ENCODE data around the gene SOX18.

Gene SOX18

GRCh38 chr20:64080013-64080812 lies 30.8 kb upstream of the SOX18 start, which contains the start of gene OPRL1:
Gene OPRL1 (plus strand): TSS chr20:64080082. CDS start chr20:64092721, 12,639 bp downstream.
- no peak for DNase-seq

- DNase-seq, result peak; percentile 59
These were observed 30.0 kb upstream of the SOX18 start, which contains the start of gene RGS19 for GRCh38 chr20:64079273-64080012. Gene RGS19 (minus strand): TSS chr20:64079518. CDS start chr20:64076886, 2,632 bp downstream.

GRCh38 chr20:64078934-64079272 lies 29.5 kb upstream of the SOX18 start:
- no peak for DNase-seq

- no peak for DNase-seq
These were observed 28.6 kb upstream of the SOX18 start for GRCh38 chr20:64077876-64078551.

DNA sequence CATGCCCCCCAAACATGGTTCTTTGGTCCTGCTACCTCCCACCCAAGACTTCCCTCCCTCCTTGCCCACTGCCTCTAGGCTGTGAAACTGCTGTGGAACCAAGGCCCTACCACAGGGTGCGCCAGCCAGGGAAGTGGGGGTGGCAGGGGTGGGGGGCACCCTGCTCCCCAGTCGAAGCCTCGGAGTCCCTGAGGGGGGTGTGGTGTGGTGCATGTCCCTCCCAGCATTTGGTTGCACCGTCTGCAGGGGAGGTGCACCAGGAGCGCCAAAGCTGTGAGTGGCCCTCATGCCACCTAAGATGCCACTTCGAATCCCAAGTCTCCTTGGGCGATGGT lies 28.1 kb upstream of the SOX18 start:
- no peak for DNase-seq

DNA sequence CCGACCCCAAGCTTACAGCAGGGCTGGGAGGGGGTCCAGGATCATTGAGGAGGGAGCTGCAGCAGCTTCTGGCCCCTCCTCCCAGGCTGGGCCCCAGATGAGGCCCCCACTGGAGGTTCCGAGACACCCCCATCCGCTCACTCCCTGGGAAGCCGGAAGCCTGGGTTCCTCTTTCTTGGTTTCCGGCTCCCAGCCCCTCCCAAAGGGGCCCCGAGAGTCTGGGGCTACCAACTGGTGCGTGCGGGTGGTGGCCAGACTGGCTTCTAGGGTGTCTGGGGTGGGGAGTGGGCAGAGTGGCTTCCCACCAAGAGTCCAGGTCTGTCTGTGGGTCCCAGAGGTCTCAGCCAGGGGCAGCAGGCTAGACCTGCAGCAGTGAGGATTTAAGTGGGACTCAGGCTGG lies 27.7 kb upstream of the SOX18 start:
- DNase-seq, result no peak

GRCh38 chr20:64076061-64076997 lies 26.9 kb upstream of the SOX18 start:
- no peak for DNase-seq

- DNase-seq, result no peak
These were observed 26.1 kb upstream of the SOX18 start for GRCh38 chr20:64075556-64075955.

DNA sequence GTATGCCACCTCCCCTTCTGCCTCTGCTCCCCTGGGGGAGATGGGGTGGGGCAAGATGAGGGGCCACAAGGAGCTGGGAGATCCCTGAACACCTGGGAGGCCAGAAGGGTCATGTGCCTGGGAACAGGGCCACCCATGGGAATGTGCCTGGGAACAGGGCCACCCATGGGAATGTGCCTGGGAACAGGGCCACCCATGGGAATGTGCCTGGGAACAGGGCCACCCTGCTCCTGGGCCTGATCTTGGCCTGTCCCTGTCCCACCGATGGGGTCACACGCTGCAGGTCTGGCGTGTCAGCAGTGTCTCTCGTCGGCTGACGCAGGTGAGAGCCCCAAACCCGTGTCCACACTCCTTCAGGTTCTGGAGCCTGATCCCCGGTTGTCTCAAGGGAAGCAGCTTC lies 25.5 kb upstream of the SOX18 start:
- DNase-seq, result no peak

- DNase-seq, result no peak
These were observed 24.8 kb upstream of the SOX18 start for GRCh38 chr20:64074184-64074789.

DNA sequence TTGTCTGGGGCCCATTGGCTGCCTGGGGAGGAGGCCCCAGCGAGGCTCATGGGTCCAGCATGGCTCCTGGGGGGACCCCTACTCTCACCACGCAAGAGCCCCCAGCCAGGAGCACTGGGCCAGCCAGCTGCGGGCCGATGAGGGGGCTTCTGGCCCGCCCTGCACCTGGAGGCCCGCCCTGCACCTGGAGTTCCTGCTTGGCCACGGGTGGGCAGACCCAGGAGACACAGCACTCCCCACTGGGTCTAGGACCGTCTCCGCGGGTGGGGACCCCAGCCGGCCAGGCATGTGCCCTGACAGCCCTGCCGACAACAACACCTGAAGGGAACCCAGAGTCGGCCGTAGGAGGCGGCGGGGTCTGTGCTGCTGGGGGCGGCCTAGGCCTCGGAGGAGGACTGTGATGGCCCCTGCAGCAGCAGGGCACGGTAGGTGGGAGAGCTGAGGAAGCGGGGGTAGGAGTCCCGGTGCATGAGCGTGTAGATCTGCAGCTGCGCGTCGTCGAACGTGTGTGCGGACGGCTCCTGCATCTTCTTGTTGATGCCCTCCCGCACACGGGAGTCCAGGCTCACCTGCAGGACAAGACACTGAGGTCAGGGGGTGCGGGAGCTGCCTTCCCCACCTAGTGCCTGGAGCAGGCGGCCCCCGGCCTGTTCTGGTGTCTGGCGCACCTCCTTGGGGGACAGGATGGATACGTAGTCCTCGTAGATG lies 24.2 kb upstream of the SOX18 start:
- DNase-seq, result no peak

DNA sequence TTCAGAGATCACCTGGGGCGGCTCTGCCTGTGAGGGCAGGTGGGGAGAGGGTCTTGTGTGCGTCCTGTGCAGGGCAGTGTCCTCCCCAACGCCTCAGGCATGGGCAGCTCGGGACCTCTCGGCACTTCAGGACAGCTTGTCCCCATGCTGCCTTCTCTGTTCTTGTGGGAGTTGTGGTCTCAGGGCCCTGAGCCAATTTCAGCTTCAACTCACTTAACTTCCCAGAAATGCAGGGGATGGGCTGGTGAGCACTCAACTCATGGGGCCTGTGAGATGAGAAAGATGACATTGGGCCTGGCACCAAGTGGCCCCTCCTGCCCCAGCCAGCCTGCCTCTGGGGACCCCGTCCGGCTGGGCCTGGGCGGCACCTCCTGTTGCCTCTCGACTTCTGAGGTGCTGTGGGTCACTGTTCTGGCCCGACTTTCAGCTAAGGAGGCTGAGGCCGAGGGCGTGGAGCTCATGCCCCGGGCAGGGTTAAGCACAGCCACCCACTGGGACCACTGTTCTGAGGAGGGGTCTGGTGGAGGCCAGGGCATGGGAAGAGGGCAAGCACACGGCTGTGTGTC lies 23.1 kb upstream of the SOX18 start:
- DNase-seq, result no peak

DNA sequence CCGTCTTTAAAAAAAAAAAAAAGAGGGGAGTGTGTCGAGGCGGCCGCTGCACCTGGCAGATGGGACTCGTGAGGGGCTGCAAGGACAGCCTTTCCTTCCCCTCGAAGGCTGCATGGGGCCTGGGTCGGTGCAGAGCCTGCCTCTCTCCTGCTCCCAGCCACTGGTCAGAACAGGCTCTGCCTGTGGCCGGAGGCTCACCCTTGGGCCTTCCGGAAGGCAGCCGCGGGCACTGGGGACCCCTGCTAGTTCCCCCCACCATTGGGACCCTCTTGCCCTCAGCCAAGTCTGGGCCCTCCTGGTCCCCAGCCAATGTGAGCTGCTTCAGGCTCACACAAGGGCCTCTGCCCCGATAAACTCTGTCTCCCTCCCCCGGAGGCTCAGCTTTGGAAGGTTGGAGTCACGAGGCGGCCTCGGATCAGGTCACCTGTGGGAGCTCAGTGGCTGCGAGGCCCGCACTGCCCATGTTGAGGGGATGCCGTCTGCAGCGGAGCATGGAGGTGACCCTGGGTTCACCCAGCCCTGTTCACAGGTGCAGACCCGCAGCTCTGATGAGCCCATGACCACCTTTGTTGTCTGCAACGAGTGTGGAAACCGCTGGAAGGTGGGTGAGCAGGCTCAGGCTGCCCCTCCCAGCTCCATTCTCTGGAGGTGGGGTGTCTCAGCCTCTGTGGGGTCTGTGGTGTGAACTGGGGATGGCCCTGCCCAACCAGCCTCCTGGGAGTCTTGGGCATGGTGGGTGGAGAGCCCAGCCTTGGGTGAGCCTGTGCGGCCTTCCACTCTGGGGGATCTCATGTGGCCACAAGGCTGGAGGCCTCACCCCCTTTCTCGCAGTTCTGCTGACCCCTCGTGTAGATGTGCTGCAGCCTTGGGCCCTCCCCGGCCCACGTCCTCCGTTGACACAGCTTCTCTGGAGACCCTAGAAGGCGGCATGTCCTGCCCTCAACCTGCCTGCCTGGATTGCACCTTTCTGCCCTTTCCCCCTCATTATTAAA lies 22.2 kb upstream of the SOX18 start:
- no peak for DNase-seq

DNA sequence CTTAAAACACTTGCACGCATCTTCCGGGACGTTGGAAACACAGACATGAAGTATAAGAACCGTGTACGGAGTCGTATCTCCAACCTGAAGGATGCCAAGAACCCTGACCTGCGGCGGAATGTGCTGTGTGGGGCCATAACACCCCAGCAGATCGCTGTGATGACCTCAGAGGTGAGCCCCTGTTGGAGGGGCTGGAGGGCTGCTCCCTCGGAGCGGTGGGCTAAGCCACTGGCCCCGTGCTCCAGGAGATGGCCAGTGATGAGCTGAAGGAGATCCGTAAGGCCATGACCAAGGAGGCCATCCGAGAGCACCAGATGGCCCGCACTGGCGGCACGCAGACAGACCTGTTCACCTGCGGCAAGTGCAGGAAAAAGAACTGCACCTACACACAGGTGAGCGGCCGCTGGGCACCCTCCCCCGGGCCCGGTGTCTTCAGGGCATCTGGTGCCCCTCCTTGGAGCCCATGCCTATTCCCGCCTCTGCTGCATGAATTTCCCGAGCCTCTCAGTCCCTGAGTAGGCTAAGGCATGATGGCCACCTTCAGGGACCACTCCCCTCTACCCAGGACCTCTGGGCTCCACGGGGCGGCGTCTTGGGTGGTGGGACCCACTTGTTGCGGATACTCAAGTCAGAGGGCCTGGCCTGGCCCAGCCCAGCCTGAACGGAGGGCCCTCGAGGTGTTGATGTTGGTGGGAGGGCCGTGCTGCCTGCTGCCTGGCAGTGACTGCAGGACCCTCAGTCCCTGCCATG lies 21.0 kb upstream of the SOX18 start:
- DNase-seq, result no peak

- no peak for DNase-seq
These were observed 20.3 kb upstream of the SOX18 start for GRCh38 chr20:64069614-64070243.

DNA sequence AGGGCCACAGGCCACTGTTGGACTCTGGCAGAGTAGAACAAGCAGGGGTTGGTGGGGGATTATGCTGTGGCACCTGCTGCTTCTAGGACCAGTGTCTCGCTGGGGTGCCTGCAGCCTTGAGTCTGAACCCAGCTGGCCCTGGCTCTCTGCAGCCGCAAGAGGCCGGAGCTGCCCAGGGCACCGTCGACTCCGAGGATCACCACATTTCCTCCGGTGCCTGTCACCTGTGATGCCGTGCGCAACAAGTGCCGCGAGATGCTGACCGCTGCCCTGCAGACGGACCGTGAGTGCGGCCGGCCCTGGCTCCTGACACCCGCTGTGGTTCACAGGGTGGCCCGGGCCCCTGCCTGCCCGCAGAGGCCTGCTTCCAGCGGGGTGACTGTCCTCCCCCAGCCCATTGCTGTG lies 19.8 kb upstream of the SOX18 start:
- no peak for DNase-seq

DNA sequence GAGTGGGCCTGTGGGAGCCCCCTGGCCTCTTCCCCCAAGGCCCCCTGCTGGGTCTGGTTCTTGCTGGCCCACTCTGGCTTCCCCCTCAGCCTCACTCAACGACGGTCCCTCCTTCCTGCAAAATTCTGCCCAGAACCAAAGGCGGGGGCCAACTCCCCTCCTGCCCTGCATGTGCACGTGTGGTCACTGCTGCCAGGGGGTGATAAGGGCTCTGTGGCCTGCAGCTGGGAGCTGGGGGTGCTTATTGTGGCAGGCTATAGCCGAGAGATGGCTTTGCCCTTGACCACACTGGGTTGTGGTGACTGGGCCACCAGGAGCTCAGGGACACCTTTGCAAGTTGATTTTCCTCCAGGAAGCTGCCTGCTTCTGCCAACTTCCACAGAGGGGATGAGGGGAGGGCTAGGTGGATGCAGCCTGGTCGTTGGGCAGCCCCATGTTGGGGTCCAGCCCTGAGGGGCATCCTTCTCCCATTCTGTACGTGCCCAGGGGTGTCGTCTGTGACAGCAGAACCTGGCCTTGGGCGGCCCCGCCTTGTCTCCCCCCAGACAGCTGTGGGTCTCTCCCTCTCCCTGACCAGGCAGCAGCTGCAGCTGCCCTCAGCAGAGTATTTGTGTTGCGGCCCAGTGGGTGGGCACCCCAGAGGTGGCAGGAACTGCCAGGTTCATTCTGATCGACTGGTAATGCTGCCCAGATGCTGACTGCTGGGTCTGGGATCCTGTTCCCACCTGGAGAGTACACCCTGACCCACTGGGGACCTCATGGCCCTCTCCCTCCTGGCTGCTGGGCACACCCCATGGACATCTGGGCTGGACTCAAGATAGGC lies 19.2 kb upstream of the SOX18 start:
- DNase-seq, result peak; percentile 33

All from COR-L47 (cell line).